ENCODE results near the gene POC5.

DNA sequence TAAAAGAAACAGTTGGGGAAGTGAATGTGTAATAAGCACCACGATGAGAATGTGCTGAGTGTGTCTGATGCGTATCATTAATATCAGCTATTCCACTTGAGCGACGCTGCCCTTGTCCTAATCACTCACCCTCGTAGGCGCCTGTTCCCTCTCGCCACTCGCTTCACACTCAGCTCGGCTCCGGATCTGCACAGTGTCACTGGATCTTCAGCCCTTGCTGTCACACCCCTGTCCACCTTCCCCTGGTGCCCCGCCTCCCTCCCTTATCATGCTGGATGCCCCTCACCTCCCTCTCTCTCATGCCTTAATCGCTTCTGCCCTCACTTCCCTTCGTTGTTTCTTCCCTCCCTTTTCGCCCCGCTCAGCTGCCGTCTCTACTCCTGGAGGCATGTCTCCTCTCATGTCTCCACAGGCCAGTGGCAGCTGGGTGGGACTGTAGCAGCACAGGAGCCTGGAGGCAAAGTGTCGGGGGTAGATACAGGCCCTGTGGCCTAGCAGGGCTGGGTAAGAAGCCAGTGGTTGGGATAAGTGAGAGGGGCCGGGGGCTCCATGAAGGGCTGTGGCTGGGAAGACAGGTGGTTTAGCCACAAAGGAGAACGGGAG lies 62.4 kb downstream of the POC5 start:
- TF ChIP-seq, protein P1, sequence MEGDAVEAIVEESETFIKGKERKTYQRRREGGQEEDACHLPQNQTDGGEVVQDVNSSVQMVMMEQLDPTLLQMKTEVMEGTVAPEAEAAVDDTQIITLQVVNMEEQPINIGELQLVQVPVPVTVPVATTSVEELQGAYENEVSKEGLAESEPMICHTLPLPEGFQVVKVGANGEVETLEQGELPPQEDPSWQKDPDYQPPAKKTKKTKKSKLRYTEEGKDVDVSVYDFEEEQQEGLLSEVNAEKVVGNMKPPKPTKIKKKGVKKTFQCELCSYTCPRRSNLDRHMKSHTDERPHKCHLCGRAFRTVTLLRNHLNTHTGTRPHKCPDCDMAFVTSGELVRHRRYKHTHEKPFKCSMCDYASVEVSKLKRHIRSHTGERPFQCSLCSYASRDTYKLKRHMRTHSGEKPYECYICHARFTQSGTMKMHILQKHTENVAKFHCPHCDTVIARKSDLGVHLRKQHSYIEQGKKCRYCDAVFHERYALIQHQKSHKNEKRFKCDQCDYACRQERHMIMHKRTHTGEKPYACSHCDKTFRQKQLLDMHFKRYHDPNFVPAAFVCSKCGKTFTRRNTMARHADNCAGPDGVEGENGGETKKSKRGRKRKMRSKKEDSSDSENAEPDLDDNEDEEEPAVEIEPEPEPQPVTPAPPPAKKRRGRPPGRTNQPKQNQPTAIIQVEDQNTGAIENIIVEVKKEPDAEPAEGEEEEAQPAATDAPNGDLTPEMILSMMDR (IDR thresholded peaks at IDR 0.05) = no peak
- TF ChIP-seq POLR2AphosphoS5 (IDR thresholded peaks at IDR 0.05) = no peak
- TF ChIP-seq POLR2A (IDR thresholded peaks at IDR 0.05) = no peak
- no peak for TF ChIP-seq EP300 (IDR thresholded peaks at IDR 0.05)

Data from suprapubic skin (tissue), 4 donors.